NCI-H2107 treated with DMSO at 0.1 percent for 48 hours (cell line): ENCODE measurements around the gene OBSL1.
A peak's percentile ranks its signal among the peaks of the same experiment; 100 is the strongest.

ENCODE experiments used
- DNase-seq: peaks from one replicate; lab custom pipeline; 2025; ENCODE audit not compliant: unreplicated experiment; lab: John Stamatoyannopoulos, UW

Gene OBSL1

GRCh38 chr2:219552382-219553167 is 18.8 kb downstream of the OBSL1 start:
- peak; percentile 52 for DNase-seq

GRCh38 chr2:219551441-219552381 is 19.6 kb downstream of the OBSL1 start:
- no peak for DNase-seq

- DNase-seq = no peak
Observed at GRCh38 chr2:219549619-219550018, 21.7 kb downstream of the OBSL1 start.

- DNase-seq = no peak
Observed at GRCh38 chr2:219548990-219549389, 22.3 kb downstream of the OBSL1 start.

GRCh38 chr2:219547621-219548020 is 23.7 kb downstream of the OBSL1 start:
- no peak for DNase-seq

- DNase-seq = no peak
Observed at GRCh38 chr2:219545943-219546352, 25.4 kb downstream of the OBSL1 start.

GRCh38 chr2:219545295-219545942 is 25.9 kb downstream of the OBSL1 start:
- no peak for DNase-seq

GRCh38 chr2:219544567-219544966 is 26.8 kb downstream of the OBSL1 start:
- DNase-seq = no peak

- peak; percentile 76 for DNase-seq
Observed at GRCh38 chr2:219543596-219544358, 27.6 kb downstream of the OBSL1 start, which contains the start of the genes CHPF and TMEM198. CHPF (minus strand) TSS chr2:219543809; CDS start chr2:219543538, 271 bp downstream. TMEM198 (plus strand) TSS chr2:219544028; CDS start chr2:219544728, 700 bp downstream.

- DNase-seq = no peak
Observed at GRCh38 chr2:219542931-219543595, 28.3 kb downstream of the OBSL1 start.

- DNase-seq = peak; percentile 49
Observed at GRCh38 chr2:219541611-219542180, 29.6 kb downstream of the OBSL1 start.

GRCh38 chr2:219540784-219541504 is 30.4 kb downstream of the OBSL1 start:
- DNase-seq = no peak

GRCh38 chr2:219539926-219540678 is 31.2 kb downstream of the OBSL1 start:
- DNase-seq = no peak

GRCh38 chr2:219538956-219539788 is 32.2 kb downstream of the OBSL1 start:
- DNase-seq = no peak

- no peak for DNase-seq
Observed at GRCh38 chr2:219538504-219538951, 32.8 kb downstream of the OBSL1 start.

GRCh38 chr2:219537657-219538488 is 33.5 kb downstream of the OBSL1 start:
- no peak for DNase-seq
